GM18508 (cell line): ENCODE results near the gene SELP.

Source experiments
- ATAC-seq: cut with Tn5 transposase; IDR thresholded peaks from one replicate; pipeline ENCODE4 v1.9.1; 2021; ENCODE audit warnings: moderate number of reproducible peaks; ENCODE audit not compliant: insufficient read depth, unreplicated experiment

Gene SELP

GRCh38 chr1:169577981-169578738 lies 51.8 kb downstream of the SELP start:
- ATAC-seq, result no peak

GRCh38 chr1:169576935-169577331 lies 53.0 kb downstream of the SELP start:
- no peak for ATAC-seq

GRCh38 chr1:169576241-169576934 lies 53.5 kb downstream of the SELP start:
- no peak for ATAC-seq

- ATAC-seq, result no peak
Measured at GRCh38 chr1:169574336-169574735, 55.6 kb downstream of the SELP start.

- ATAC-seq, result no peak
Measured at GRCh38 chr1:169572187-169572586, 57.7 kb downstream of the SELP start.

- ATAC-seq, result no peak
Measured at GRCh38 chr1:169571450-169571849, 58.5 kb downstream of the SELP start.

GRCh38 chr1:169570172-169570574 lies 59.8 kb downstream of the SELP start:
- ATAC-seq, result no peak

GRCh38 chr1:169568497-169568896 lies 61.4 kb downstream of the SELP start:
- no peak for ATAC-seq

- ATAC-seq, result no peak
Measured at GRCh38 chr1:169565335-169566271, 64.3 kb downstream of the SELP start.

- ATAC-seq, result no peak
Measured at GRCh38 chr1:169563650-169564049, 66.3 kb downstream of the SELP start.

GRCh38 chr1:169563019-169563615 lies 66.8 kb downstream of the SELP start:
- ATAC-seq, result no peak

GRCh38 chr1:169561692-169562091 lies 68.2 kb downstream of the SELP start:
- no peak for ATAC-seq

- no peak for ATAC-seq
Measured at GRCh38 chr1:169557131-169557530, 72.8 kb downstream of the SELP start.

- no peak for ATAC-seq
Measured at GRCh38 chr1:169550294-169550693, 79.6 kb downstream of the SELP start.

- no peak for ATAC-seq
Measured at GRCh38 chr1:169548282-169548681, 81.6 kb downstream of the SELP start.

- no peak for ATAC-seq
Measured at GRCh38 chr1:169546087-169546995, 83.6 kb downstream of the SELP start.

- no peak for ATAC-seq
Measured at GRCh38 chr1:169545472-169545871, 84.5 kb downstream of the SELP start.

- ATAC-seq, result no peak
Measured at GRCh38 chr1:169538998-169539871, 90.7 kb downstream of the SELP start.
